ENCODE measurements around the gene PPP5C.
"Not testable (repeated sequence)": the region's sequence is repeated elsewhere in the genome, so short reads cannot be mapped to it uniquely, and the experiment has no call there.

PPP5C gene

DNA sequence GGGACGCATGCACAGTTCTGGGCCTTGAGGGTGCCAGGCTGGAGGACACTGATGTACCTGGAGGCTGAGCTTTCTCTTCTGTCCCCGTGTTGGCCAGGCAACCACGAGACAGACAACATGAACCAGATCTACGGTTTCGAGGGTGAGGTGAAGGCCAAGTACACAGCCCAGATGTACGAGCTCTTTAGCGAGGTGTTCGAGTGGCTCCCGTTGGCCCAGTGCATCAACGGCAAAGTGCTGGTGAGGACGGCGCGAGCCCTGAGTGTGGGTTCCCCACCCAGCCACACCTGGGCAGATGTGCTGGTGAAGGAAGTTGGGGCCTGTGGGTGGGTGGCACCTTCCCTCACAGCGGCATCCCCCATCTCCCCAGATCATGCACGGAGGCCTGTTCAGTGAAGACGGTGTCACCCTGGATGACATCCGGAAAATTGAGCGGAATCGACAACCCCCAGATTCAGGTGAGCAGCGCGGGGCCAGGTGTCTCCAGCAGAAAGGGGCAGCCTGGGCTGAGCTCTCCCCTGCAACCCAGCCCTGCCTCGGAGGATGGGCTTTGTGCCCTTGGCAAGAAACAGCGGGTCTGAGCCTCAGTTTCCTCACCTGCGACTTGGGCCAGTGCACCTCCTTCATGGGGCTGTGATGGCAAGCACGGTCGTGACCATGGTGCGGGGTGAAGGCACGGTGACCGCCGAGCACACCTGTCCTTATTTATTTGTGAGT is 40.3 kb downstream of the PPP5C start:
- DNase-seq: no peak

DNA sequence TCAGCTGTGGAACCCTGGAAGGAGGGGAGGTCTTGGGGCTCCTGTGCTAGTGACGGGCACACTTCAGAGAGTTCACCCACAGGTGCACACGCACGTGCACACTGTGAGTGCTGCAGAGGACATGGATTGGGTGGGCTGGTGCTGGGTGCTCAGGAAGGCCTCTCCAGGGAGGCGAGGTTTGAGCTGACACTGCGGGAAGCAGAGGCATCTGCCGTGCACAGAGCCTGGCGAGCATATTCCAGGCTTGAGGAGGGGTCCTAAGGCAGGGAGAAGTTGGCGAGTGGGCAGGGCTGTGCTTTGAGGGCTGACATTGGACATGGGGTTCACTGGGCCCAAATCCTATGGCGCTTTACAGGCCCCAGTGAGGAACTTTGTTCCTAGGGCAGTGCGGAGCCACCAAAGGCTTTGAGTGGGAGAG is 40.8 kb downstream of the PPP5C start:
- DNase-seq: no peak

DNA sequence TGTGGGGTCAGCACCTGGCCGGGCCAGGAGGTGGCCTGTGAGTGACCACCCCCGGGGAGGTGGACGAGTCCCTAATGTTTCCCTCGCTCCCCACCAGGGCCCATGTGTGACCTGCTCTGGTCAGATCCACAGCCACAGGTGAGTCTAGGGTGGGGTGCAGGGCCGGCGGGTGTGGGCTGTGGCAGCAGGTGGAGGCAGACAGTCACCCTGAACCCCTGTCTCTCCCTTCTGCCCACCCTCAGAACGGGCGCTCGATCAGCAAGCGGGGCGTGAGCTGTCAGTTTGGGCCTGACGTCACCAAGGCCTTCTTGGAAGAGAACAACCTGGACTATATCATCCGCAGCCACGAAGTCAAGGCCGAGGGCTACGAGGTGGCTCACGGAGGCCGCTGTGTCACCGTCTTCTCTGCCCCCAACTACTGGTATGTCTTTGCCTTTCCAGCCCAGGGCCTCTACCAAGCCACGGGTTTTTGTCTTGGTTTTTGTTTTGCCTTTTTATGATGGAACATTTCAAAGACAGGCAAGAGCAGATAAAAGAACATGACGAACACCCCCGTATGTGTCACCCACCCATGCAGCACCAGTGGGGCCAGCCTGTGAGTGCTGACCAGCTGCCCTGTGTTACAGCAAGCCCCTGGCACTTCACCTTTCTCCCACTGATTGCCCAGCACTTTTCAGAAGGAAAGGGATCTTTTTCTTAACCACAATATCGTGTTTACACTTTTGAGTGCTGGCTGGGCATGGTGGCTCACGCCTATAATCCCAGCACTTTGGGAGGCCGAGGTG is 41.6 kb downstream of the PPP5C start:
- DNase-seq: no peak

DNA sequence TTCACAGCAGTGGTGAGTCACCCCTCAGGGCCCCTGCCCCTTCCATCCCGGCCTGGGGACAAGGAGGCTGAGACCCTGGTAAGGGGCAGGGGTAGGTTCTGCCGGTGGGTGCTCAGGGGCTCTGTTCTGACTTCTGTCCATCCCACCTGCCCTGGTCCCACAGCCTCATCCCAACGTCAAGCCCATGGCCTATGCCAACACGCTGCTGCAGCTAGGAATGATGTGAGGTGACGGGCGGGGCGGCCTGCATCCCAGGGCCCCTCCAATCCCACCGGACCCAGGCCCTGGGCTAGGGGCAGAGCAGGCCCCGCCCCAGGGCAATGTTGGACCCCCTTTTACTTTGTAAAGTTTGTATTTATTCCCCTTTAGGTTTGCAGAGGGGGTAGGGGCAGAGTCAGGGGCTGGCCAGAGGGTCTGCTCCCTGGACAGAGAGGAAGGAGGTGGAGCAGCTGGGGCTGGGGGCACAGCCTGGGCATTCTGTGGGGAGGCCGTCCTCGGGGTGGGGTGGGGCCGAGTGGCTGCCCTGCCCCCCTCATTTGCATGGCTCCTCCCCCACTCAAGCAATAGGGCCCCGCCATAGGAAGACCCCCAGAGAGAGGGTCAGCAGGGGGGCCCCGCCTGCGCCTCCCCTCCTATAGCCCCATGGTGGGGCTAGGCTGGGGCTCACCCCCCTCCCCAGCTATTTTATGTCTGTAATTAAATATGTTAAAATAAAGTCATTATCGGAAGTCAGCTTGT is 43.4 kb downstream of the PPP5C start:
- no peak for DNase-seq

DNA sequence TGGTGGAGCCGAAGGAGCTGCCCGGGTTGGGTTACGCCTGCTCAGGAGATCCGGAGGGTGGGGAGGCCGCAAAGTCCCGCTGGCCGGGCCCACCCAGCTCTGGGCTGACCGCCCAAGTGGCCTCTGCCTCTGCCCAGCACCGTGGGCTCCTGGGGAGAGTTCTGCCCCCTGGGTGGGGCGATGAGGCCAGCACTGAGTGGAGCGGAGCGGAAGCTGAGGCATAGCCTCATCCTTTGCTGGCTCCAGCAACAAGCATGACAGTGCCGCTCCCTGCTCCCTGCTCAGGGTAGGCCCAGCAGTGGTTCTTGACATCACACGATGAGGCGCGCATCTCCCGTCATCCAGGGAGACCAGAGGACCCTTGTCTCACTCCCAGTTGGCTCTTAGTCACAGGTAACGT is 44.0 kb downstream of the PPP5C start:
- no peak for DNase-seq

DNA sequence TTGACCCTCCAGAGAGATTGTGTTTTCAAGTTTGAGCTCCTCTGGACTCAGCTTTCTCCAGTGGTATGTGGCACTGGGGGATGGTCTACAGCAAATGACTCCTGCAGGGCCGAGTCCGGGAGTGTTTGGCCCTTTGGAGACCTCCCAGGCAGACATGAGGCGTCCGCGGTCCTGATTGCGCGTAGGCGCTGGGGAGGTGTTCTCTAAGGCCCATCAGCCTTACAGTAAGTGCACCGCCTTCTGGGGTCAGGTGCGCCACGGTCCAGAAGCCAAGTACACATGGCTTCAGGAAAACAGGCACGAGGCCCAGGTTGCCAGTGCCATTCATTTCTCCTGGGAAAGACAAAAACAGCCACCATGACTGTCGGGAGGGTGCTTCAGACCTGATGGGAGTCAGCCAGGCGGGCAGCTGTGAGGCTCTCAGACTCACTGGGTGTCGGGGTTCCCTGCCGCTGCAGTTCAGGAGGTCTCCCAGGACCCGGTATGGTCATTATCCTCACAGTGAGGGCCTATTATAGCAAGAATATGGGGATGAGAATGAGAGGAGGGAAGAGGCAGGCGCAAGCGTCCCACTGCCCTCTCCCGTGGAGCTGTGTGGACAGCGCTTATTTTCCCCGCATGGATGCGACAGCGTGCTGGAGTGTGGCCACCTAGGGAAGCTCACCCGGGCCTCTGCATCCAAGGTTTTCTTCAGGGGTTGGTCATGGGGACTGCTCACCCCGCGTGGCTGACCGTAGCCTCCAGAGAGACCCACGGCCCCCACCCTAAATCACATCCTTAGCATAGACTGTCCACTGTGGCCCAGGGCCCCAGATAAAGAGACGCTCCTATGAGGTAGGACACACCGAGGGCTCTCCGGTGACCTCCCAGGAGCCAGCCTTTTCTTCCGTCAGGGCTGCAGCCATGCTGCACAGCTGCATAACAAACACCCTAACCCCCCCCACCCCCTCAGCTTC is 44.7 kb downstream of the PPP5C start:
- no peak for DNase-seq

DNA sequence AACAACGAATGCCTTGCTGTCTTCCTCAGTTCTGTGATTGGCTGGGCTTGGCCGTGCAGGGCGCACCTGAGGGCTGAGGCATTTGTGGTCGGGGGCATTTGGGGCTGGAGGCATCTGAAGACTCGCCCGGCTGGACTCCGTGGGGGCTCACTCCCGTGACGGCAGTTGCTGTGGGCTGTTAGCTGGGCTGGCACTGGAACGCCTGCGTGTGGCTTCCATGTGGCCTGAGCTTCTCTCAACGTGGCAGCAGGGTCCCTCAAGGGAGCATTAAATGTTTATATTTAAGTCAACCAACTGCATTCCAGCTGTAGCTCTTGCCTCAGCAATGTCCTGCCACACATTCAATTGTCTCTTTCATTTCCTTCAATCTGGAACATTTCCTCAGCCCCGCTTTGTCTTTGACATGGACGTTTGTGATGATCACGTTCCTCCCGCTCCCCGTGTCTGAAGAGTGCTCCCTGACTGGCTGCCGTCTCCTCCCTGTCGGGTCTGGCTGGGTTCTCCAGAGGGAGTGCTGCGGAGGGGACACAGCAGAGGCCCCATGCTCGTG is 45.4 kb downstream of the PPP5C start:
- no peak for DNase-seq

DNA sequence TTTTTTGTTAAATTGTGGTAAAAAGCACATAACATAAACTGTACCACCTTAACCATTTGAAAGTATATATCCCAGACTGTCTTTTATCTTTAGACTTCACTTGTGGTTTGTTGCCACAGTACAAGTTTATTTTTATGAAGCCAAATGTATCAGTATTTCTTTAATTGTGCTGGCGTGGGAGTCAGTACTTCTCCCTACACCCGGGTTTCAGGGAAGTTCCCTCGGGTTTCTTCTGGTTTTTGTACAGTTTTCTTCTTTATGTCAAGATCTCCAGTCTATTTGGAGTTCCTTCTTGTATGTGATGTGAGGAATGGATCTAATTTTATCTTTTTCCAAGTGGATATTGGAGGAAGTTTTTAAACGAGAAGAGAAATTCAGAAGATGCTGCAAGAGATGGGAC is 46.0 kb downstream of the PPP5C start:
- DNase-seq: no peak

DNA sequence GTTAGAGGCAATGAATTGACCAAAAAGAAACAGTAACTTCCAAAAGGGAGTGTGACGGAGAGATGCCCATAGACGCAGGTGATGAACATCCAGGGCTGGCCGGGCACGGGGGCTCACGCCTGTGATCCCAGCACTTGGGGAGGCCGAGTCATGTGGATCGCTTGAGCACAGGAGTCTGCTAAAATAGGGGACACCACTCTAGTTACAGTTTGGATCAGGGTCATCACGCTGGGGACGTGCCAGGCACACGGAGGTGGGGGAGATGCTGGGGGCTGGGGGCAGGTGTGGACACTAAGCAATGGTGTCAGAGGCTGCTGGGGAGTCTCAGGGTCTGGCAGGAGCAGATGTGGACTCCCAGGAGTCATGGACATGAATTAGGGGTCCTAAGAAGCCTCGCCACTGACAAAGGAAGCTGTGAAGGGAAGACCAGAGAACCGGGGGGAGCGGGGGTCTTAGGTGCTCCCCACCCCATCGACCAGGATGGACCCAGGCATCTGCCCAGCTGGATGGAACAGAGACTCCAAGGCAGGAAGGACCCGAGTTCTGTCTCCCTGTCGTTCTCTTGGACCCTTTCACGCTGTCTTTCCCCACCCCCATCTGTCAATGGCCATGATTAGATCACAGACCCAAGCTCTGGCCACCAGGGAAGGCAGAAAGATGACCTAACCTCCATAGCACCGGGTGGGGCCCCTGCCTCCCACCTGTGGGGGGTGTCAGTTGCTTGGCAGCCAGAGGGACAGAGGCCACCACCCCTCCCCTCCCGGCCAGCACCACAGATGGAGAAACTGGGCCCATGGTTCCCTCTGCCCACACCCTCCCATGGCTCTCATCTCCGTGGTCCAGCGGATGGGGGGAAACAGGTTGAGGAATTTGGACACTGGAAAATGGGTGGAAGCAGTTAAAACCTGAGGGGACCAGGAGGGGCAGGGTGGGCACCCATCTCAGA is 46.8 kb downstream of the PPP5C start:
- DNase-seq: no peak

DNA sequence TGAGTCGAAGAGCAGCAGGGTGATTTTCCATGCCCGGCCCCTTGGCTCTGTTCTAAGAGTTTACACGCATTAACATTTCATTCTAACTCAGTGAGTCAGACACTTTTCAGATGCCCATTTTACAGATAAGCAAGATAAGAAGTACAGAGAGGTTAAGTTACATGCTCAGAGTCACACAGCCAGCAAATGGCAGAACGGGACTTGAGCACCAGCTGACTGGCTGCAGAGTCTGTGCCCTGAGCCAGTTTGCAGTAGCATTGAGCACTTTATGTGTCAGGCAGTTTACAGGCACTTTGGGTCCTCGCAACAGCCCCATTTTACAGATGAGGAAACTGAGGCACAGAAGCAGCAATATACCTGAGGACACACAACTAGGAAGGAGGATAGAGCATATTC is 47.5 kb downstream of the PPP5C start:
- DNase-seq: no peak

DNA sequence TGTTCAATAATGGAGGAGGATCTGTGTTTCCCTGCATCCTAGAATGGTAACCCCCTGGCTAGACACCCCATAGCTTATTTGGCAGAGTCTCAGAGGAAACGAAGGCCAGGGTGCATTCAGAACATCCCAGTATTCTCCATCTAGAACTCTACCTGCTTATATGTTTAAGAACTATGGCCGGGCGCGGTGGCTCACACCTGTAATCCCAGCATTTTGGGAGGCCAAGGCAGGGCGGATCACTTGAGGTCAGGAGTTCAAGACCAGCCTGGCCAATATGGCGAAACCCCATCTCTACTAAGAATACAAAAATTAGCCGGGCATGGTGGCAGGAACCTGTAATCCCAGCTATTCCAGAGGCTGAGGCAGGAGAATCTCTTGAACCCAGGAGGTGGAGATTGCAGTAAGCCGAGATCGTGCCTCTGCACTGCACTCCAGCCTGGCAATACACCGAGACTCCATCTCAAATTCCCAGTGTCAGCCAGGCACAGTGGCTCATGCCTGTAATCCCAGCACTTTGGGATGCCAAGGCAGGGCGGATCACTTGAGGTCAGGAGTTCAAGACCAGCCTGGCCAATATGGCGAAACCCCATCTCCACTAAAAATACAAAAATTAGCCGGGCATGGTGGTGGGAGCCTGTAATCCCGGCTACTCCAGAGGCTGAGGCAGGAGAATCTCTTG is 51.1 kb downstream of the PPP5C start:
- DNase-seq: not testable (repeated sequence)

DNA sequence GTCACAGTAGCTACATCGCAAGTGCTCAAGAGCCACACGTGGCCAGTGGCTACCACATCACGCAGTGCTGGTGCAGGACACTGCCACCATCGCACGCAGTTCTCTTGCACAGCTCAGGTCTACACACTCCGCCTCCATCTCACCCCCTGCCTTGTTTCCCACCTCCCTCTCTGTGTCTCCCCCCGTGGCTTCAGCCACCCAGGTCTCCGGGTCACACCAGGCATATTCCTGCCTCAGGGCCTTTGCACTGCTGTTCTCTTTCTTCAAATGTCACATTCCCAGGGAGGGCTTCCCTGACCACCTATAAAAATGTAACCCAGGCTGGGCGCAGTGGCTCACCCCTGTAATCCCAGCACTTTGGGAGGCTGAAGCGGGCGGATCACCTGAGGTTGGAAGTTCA is 55.8 kb downstream of the PPP5C start:
- no peak for DNase-seq

DNA sequence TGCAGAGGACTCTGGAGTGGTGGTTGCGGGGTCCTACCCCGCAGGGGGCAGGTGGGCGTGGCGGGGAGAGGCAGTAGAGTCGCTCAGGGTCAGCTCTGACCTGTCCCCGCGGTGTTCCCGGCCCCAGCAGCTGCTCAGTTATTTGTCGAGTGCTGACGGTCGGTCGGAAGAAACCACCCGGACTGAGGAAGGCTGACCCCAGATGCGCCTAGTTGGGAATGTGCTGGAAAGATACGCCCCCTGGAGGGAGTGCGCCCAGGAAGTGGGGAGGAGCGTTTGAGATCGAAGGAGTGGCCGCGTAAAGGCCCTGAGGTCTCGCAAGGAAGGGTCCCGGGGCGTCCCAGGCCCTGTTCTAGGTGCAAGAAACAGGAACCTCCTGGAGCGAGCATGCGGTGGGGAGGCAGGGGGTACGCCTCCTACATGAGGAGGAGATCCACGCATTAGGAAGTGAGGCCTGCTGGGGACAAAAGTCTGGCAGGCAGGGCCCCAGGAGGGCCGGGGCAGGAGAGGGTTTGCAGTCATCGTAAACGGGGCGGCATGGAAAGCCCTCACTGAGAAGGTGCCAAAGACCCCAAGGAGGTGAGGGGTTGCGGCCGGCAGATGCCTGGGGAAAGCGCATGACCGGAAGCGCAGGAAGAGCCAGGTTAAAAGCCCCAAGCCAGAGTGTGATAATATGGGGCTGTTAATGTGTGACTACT is 57.3 kb downstream of the PPP5C start:
- DNase-seq: no peak

DNA sequence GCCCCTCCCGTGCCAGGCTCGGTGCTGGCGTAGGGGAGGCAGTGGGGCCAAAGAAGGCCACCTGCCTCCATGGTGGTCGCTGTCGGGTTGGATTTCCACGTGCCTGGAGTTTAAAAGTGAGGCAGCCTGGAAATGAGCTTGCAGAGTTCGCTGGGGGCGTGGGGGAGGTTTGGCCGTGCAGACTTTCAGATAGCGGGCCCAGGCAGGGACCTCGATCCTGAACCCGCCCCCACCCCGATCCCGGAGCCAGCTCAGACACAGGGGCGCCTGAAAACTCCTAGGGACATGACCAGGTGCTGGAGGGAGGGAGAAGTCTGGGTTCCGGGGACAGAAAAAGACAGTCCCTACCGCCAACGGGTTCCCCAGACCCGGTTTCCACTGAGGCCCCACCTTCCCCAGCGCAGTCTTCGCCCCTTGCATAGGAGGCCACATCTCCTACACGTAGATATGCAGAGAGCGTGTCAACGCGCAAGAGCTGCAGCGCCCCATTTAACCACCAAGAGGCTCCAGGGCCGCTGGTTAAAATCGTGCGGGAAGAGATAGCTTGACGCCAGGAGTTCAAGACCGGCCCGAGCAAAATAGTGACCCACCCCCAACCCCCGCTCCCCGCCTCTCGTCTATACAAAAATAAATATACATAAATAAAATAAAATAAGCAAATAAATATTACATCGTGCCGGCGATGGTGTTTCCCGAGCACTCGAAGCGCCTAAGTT is 58.0 kb downstream of the PPP5C start:
- DNase-seq: no peak

DNA sequence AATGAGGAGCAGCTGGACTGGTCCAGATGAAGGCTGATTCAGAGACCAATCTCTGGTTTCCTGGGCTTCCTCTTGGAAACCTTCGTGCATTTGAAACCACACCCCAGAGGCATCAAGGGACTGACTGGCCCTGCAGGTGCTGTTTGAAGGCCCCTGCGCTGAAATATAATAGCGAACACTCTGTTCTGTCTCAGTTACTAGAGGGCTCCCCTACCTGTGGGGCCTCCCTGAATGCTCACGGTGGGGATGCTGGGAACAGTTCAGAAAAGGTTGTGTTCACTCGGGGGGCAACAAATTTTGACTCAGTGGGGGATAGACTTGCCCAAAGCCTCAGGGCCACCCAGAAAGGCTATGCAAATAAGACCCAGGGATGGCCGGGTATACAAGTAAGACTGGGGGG is 60.1 kb downstream of the PPP5C start:
- no peak for DNase-seq

DNA sequence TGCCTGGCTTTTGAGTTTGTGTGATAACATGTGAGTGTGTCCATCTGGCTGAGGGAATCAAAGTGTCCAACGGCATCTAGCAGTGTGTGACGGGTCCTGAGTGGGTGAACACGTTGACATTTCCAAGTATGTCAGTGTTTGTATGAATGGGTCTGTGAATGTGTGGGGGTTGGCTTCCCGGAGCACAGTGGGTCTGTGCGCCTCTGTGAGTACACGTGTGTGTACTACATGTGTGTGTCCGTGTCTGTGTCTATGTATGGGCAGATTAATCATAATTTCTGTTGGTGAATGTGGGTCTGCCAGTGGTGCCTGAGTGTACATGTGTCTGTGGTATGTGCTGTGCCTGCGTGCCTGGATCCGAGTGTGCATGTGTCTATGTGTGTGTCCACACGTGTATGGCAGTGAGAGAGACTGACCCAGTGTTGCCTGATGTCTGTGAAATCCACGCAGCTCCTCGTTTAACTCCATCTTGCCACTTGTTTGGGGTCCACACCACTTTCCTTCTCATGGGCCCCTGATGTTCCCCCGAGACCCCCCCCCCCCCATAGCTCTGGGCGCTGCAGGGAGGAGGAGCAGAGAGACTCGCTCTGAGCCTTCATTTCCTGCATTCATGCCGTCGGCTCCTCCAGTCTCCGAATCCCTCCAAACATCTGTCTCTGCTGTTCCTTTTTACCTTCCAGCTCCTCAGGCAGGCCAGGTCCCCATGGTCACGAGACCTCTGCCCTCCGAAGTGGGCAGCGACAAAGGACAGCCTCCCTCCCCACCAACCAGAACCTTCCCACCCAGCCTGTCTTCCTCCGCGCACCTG is 61.2 kb downstream of the PPP5C start:
- no peak for DNase-seq

DNA sequence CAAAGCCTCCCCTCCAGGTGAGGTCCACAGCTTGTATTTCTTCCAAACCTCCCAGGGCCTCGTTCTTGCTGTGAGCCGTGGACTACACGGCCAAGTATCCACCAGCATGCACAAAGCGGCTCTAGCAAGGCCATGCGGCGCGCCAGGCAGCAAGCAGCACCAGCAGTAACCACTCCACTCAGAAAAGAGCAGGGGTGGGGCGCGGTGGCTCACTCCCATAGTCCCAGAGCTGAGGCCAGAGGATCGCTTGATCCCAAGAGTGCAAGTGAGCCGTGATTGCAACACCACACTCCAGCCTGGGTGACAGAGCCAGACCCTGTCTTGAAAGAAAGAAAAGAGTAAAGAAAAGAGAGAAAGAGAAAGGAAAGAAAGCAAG is 61.8 kb downstream of the PPP5C start:
- DNase-seq: no peak

DNA sequence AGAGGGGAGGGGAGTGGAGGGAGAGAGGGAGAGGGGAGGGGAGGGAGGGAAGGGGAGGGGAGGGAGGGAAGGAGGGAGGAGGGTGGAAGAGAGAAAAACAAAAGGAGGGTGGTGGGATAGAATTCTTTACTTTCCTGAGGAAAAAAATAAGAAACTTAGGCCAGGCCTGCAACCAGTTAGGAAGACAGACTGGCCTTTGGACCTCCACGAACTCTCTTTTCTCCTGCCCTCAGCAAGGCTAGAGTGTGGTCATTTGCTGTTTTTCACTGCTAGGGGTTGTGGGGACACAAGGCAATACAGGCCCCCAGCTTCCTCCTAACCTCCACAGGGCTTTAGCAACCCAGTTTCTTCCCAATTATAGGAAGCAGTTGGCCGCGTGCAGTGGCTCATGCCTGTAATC is 62.3 kb downstream of the PPP5C start:
- DNase-seq: no peak
